Stimulated activated naive B cell treated with anti-CD40 and anti-IgM and Interleukin-4, amounts not matched to agents 10 μg/mL and 1 μg/mL and 100 μg/mL, for 72 hours (primary cell): ENCODE results near the gene NUDCD2.

Experiments used
- ATAC-seq, 2 donors: fragments of 150-1000 bp; cut with Tn5 transposase; replicated peaks; 2 replicates each; pipeline ENCODE4 v1.10.0; 2021; ENCODE audit warnings: moderate library complexity in 1 of 2
- DNase-seq: peaks from one replicate; pipeline ENCODE4 v3.0.0; 2021
- H3K27ac Mint-ChIP-seq: one replicate; pipeline ENCODE4 v1.8.0; 2022; ENCODE audit warnings: mild to moderate bottlenecking, mixed read lengths
- H3K27me3 Mint-ChIP-seq, 2 donors: one replicate each; pipeline ENCODE4 v1.8.0; 2022; ENCODE audit warnings: mixed read lengths in 2 of 2
- H3K36me3 Mint-ChIP-seq, 2 donors: one replicate each; pipeline ENCODE4 v1.8.0; 2022; ENCODE audit warnings: mixed read lengths in 2 of 2, mild to moderate bottlenecking in 1 of 2
- H3K4me1 Mint-ChIP-seq, 2 donors: one replicate each; pipeline ENCODE4 v1.8.0; 2022; ENCODE audit warnings: mixed read lengths in 2 of 2, mild to moderate bottlenecking in 1 of 2
- H3K4me3 Mint-ChIP-seq, 2 donors: one replicate each; pipeline ENCODE4 v1.8.0; 2022; ENCODE audit warnings: mild to moderate bottlenecking in 2 of 2, mixed read lengths in 2 of 2, moderate library complexity in 1 of 2
- H3K9me3 Mint-ChIP-seq, 2 donors: one replicate each; pipeline ENCODE4 v1.8.0; 2022; ENCODE audit warnings: mixed read lengths in 2 of 2, mild to moderate bottlenecking in 1 of 2

Gene NUDCD2, protein sequence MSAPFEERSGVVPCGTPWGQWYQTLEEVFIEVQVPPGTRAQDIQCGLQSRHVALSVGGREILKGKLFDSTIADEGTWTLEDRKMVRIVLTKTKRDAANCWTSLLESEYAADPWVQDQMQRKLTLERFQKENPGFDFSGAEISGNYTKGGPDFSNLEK

DNA sequence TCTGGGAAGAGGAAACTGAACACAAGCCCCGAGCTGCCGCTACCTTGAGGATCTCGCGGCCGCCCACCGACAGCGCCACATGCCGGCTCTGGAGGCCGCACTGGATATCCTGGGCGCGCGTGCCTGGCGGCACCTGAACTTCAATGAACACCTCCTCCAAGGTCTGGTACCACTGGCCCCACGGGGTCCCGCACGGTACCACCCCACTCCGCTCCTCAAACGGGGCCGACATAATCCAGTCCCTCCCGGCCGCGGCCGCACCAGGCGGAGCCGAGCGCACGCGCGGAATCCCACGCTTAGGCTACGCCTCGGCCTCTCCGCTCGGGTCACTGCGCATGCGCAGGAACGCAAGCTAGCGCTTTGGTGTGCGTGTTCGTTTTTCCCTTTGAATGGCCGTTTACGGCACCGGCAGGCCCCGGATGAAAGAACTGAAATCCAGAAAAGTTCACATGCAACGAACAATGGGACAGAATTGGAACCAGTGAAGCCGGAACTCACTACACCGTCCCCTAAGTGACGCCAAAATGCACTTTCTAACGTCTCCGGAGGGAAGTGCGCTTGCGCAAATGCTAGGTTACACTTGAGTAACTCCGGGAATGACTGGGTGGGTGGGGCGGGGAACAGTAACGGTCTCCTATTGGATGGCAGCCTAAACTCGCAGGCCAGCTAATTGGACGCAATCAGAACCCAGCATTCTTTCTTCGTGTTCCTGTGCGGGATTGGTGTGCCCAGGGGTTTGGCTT is at the start of gene NUDCD2:
TSS of gene NUDCD2 (minus strand) at position 284 of the 743 bp plus-strand sequence. CDS start at position 232, 52 bp downstream.
- Mint-ChIP-seq H3K4me1 (peaks cover 7 to 37% of the 10 kb centered on the region in 2 donors), H3K4me3 (peak within 1 kb of the TSS; percentile 95 to 98), H3K27ac (peak within 1 kb of the TSS; percentile 99), H3K27me3 (no peaks in the 10 kb centered on the region), H3K36me3 (peaks cover 13 to 31% of the 10 kb centered on the region in 2 donors), H3K9me3 (no peaks in the 10 kb centered on the region)
- DNase-seq (peak; percentile 92), ATAC-seq (peak; percentile 87)

DNA sequence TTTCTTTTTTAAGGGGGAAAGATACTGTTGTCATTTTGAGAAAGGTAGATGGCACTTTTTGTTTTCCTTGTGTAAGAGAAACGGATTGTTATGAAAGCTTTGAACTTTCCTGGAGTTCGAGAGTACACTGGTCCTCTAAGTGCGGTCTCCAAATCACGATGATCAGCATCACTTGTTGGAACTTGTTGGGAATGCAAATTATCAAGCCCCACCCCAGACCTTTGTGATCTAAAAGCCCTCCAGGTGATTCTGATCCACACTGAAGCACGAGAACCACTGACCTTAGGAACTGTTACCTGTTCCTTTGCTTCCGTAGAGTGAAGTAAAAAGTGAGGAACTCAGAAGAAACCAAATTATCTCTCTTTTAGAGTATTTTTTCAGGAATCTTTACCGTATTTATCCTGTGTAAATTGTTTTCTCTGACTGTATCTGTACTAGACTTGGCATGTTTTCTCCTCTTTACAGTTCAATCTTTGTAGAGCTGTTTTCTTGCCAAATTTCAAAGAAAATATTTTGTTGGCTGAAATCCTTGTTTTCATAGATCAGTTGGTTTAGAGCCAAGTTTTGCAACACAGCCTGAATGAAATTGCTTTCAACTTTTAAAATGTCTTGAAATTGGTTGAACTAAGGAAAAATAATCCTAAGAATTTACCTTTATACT is 49.5 kb upstream of the NUDCD2 start:
- H3K27me3 Mint-ChIP-seq, result no peaks in the 10 kb centered on the region
- H3K36me3 Mint-ChIP-seq, result peaks cover 9 to 11% of the 10 kb centered on the region in 2 donors
- H3K4me1 Mint-ChIP-seq, result peaks cover 14 to 29% of the 10 kb centered on the region in 2 donors
- ATAC-seq, result no peak
- no peaks in the 10 kb centered on the region for H3K9me3 Mint-ChIP-seq
- H3K27ac Mint-ChIP-seq, result peak overlapping the region; percentile 56
- H3K4me3 Mint-ChIP-seq, result peak overlapping the region; percentile 76 to 77
- DNase-seq, result no peak

DNA sequence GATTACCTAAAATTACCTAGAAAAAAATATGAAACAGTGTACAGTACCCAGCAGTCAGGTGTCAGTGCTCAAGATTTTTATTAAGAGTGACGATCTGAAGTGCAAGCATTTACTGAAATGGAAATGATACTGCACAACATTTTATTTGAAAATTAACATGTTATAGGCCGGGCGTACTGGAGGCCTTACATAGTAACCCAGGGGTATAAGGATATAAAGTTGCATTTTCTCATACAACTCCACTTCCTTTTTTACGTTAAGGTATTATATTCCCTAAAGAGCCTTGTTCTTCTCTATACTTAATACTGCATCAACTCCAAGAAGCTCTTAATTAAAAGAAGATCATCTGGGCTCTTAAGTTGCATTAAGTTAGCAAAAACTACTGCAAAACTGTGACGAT is 48.9 kb upstream of the NUDCD2 start:
- no peaks in the 10 kb centered on the region for H3K27me3 Mint-ChIP-seq
- H3K27ac Mint-ChIP-seq, result peak overlapping the region; percentile 84
- ATAC-seq (no peak), DNase-seq (no peak)
- H3K9me3 Mint-ChIP-seq, result no peaks in the 10 kb centered on the region
- H3K4me3 Mint-ChIP-seq, result peak overlapping the region; percentile 76 to 77
- H3K36me3 Mint-ChIP-seq, result peaks cover 9 to 11% of the 10 kb centered on the region in 2 donors
- H3K4me1 Mint-ChIP-seq, result peaks cover 17 to 36% of the 10 kb centered on the region in 2 donors

DNA sequence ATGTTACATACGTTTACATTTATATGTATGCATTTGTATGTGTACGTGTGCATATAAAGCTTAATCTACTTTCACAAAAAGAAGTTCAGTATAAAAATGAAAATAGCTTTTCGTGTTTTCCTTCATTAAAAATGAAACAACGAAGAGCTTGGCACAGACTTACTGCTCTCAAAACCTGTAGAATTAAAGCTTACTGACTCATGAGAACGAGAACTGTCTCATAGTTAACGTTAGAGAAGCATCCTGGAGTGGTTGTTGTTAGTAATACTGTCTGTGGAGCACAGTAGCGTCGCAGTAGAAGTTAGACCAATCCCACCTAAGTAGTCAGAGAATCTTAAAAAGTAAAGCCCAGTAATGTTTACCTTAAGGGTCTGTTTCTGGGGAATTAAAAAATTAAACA is 46.8 kb upstream of the NUDCD2 start:
- H3K4me1 Mint-ChIP-seq, result peaks cover 12 to 39% of the 10 kb centered on the region in 2 donors
- H3K36me3 Mint-ChIP-seq, result peaks cover 6% of the 10 kb centered on the region in 2 donors
- peak overlapping the region; percentile 98 for H3K27ac Mint-ChIP-seq
- H3K9me3 Mint-ChIP-seq, result no peaks in the 10 kb centered on the region
- H3K27me3 Mint-ChIP-seq, result no peaks in the 10 kb centered on the region
- ATAC-seq, result no peak
- peak overlapping the region; percentile 95 to 96 for H3K4me3 Mint-ChIP-seq
- DNase-seq, result no peak

DNA sequence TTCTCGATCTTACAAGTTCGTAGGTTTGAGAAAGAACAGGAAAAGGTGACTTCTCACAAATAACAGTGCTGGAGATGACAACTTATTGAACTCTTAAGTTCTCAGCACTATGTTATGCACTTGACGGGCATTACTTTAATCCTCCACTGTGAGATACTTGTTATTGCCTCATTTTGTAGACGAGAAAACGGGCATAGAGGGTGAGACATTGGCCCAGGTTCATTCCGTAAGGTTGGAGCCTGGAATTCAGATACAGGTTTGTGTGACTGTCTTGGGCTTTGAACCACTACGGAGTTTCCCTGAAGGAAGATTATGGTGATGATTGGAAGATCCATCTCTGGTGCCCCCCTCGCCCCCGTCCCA is 46.2 kb upstream of the NUDCD2 start:
- peak overlapping the region; percentile 98 for H3K27ac Mint-ChIP-seq
- no peaks in the 10 kb centered on the region for H3K27me3 Mint-ChIP-seq
- peak overlapping the region; percentile 95 to 96 for H3K4me3 Mint-ChIP-seq
- no peaks in the 10 kb centered on the region for H3K9me3 Mint-ChIP-seq
- peaks cover 12 to 39% of the 10 kb centered on the region in 2 donors for H3K4me1 Mint-ChIP-seq
- DNase-seq, result no peak
- H3K36me3 Mint-ChIP-seq, result peaks cover 5 to 6% of the 10 kb centered on the region in 2 donors
- peak; percentile 8 to 14 for ATAC-seq

DNA sequence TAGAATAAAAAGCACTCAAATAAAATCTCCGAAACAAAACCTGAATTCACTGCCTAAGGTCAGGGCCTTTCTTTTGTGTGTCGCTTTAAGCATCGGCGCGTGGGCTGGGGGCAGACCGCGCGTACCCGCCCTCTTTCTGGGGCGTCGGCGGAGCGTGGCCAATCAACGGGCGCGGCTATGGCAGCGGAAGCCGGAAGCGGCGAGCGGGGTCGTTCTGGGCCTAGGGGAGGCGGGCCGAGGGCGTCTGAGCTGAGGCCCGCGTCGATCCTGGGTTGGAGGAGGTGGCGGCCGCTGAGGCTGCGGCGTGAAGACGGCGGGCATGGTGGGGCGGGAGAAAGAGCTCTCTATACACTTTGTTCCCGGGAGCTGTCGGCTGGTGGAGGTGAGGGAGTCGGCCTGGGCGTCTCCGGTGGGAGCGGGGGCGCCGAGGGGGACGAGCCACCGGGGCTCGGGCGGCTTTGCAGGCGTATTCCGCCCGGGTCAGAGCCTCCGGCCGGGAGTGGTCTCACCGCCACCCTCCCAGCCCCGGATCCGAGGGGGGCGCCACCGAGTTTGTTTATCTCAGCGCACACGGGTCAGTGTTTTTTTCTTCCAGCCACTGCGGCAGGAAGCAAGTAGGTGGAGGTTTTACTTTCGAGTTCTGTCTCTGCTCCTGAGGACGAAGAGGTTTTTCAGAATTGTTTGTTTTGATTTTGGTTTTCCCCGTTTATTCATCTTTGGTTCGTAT is 45.6 kb upstream of the NUDCD2 start, which contains the start of gene MAT2B:
TSS of gene MAT2B (plus strand) at position 252 of the 727 bp plus-strand sequence. CDS start at position 320, 68 bp downstream.
- ATAC-seq, result peak; percentile 87 to 90
- Mint-ChIP-seq H3K4me3 (peak within 1 kb of the TSS; percentile 95 to 96), H3K27me3 (no peaks in the 10 kb centered on the region), H3K36me3 (peaks cover 5 to 6% of the 10 kb centered on the region in 2 donors), H3K4me1 (peaks cover 12 to 39% of the 10 kb centered on the region in 2 donors), H3K9me3 (no peaks in the 10 kb centered on the region), H3K27ac (peak within 1 kb of the TSS; percentile 98)
- DNase-seq, result peak; percentile 96

DNA sequence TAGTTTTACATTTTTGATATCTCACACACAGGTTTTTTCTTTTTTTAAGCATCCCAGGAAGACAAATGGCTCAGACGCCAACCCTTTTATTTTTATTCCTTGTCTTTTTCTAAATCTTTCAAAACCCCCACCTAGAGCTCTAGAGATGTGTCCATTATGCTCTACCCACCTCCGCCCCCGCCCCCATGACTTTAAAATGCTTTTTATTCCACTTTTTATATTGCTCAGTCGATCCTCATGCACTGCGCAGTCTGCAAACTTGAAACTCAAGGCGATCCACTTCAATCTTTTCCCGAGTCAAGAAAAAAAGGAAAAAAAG is 45.1 kb upstream of the NUDCD2 start:
- no peaks in the 10 kb centered on the region for H3K27me3 Mint-ChIP-seq
- H3K4me3 Mint-ChIP-seq, result peak overlapping the region; percentile 95 to 96
- peak overlapping the region; percentile 98 for H3K27ac Mint-ChIP-seq
- peak; percentile 10 to 11 for ATAC-seq
- no peaks in the 10 kb centered on the region for H3K9me3 Mint-ChIP-seq
- DNase-seq, result no peak
- H3K36me3 Mint-ChIP-seq, result peaks cover 5 to 6% of the 10 kb centered on the region in 2 donors
- H3K4me1 Mint-ChIP-seq, result peaks cover 12 to 39% of the 10 kb centered on the region in 2 donors

DNA sequence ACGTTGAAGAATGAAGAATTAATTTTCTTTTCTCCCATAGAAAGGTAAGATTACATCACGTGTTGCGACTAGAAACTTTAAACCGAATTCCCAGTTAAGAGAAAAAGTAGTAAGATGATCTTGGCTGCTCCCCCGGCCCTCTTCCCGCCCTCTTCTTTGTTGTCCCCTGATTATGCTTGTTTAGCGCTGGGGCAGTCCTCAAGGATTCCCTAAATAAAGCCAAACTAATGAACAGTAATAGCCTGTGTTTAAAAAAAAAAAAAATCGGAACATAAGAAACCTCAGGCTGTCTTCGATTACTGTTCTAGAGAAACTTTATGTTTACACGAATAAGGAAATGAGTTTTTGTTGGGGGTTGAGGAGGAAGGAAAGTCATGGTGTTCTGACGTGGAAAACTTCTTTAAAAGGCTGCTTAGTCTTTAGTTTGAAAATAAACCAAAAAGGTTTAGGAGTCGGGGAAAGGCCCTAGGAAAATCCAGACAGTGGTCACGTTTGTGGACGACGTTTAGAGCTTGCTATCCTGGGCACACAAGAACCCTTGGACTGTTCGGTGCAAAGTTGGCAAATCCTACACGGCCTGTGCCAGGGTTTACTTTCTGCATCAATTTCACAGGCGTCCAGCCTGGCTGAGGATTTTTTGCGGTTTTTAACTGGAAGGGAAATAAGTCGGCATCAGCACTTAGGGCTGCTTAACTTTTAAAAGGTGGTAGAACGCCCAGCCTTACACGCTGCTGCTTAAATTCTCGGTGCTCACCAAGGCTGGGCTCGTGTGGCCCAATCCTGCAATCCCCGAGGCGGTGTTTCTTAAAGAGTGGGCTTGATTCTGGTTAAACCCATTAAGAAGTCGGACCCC is 44.4 kb upstream of the NUDCD2 start:
- H3K4me1 Mint-ChIP-seq, result peaks cover 10 to 35% of the 10 kb centered on the region in 2 donors
- no peaks in the 10 kb centered on the region for H3K9me3 Mint-ChIP-seq

DNA sequence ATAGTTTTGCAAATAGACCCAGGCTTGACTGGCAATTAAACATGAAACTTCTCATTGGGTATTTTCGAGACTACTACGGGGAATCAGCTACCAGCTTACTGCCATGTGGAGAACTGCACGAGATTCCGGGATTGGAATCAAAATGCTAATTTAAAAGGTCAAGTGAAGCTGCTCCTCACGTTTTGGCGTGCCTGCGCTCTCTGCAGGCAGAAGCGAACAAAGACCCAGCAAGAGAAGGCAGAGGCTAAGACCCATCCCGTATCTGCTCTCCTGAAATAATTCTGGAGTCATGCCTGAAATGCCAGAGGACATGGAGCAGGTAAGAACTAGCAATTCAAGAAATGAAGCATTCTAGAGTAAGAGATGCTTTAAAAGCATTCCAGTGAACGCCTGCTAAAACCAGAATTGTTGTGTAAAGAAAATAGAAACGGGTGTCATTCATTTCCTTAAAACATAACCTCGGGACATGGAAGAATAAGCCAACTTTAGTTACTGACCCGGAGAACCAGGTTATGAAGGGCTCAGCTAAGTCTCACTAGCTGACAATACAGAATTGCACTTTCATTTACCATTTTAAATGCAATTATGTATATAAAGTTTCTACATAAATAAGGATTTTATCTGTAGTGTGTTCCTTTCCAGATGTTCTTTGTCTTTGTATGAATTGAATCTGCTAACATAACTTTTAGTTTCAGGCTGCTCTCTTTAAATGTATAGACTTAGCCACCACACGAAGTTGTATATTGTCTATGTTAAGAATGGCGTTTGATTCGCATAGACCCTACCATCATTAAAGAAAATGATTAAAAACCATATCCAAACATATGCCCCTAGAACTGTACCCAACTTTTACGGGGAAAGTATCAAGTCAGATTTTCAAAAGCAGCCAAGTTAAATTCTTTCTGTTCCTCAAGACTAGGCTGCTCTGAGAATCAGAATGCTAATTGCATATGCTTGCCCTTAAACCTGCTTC is 43.5 kb upstream of the NUDCD2 start:
- H3K4me1 Mint-ChIP-seq, result peaks cover 9 to 26% of the 10 kb centered on the region in 2 donors
- DNase-seq, result peak; percentile 12
- H3K4me3 Mint-ChIP-seq, result peak overlapping the region; percentile 95 to 96

More for the DNA sequence above, 44.4 kb upstream of the NUDCD2 start:
- Mint-ChIP-seq H3K36me3 (peaks cover 5 to 6% of the 10 kb centered on the region in 2 donors), H3K27ac (peak overlapping the region; percentile 98), H3K4me3 (peak overlapping the region; percentile 95 to 96), H3K27me3 (no peaks in the 10 kb centered on the region)
- ATAC-seq (peak; percentile 40 to 42), DNase-seq (peak; percentile 67)

DNA sequence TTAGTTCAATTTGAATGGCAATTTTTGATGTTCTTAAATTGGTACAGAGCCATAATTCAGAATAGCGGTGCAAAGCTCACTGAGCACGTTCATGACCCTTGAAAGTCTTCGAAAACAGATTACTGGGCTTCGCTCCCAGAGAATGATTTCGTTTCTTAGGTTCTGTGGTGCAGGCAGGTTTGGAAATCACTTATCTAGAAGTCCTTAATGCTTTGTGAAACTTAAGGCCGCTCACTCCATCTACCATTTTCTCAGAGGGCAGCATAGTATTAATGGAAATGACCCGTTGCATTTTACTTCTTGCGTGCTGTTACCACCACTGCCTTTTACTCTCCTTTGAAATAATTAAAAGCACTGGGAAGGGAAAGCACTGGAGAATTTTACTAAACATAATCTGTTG is 42.6 kb upstream of the NUDCD2 start:
- peak overlapping the region; percentile 82 to 83 for H3K4me3 Mint-ChIP-seq

More for the DNA sequence above, 43.5 kb upstream of the NUDCD2 start:
- no peak for ATAC-seq
- Mint-ChIP-seq H3K27me3 (no peaks in the 10 kb centered on the region), H3K9me3 (no peaks in the 10 kb centered on the region), H3K27ac (peak overlapping the region; percentile 98), H3K36me3 (peaks cover 2 to 5% of the 10 kb centered on the region in 2 donors)

DNA sequence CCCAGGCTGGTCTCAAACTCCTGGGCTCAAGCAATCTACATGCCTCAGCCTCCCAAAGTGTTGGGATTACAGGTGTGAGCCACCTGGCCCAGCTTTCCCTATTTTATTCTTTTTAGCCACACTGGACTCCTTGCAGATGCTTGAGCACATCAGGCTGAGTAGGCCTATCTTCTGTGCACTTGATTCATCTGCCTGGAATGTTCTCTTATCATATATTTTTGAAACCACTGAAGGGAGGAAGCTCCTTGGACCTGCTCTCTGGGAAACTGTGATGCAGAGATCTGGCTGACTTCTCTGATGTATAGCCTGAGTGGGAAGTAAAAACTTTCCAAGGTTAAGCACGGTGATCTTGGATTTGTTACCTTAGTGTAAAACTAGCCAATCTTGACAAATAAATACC is 39.0 kb upstream of the NUDCD2 start:
- Mint-ChIP-seq H3K4me3 (no peak overlapping the region), H3K27me3 (no peaks in the 10 kb centered on the region), H3K36me3 (no peaks in the 10 kb centered on the region), H3K4me1 (peaks cover 0 to 8% of the 10 kb centered on the region in 2 donors), H3K27ac (no peak overlapping the region), H3K9me3 (no peaks in the 10 kb centered on the region)
- DNase-seq (no peak), ATAC-seq (no peak)

More for the DNA sequence above, 42.6 kb upstream of the NUDCD2 start:
- Mint-ChIP-seq H3K4me1 (peaks cover 6 to 17% of the 10 kb centered on the region in 2 donors), H3K27ac (no peak overlapping the region), H3K36me3 (peaks cover 2 to 5% of the 10 kb centered on the region in 2 donors), H3K9me3 (no peaks in the 10 kb centered on the region), H3K27me3 (no peaks in the 10 kb centered on the region)
- ATAC-seq (no peak), DNase-seq (no peak)

DNA sequence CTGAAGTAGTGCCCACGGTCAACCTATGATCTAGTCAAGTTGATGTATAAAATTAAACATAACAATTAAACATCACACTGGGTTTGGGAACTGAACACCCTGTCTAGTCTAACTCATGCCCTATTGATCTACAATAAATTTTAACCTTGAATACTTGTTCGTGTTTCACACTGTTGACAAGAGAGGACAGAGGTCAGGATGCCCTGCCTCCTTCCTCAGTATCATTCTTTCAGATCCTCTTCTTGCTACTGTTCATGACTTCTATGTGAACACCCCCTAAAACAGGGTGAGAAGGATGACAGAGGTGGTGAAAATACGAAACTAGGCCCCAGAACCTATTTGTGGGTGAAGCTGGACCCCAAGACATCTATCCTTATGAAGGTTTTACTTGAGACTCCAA is 37.4 kb upstream of the NUDCD2 start:
- H3K9me3 Mint-ChIP-seq, result no peaks in the 10 kb centered on the region
- no peaks in the 10 kb centered on the region for H3K36me3 Mint-ChIP-seq
- no peak overlapping the region for H3K27ac Mint-ChIP-seq
- no peak overlapping the region for H3K4me3 Mint-ChIP-seq
- DNase-seq (no peak), ATAC-seq (peak in 1 of 2 donors; percentile 43)
- H3K27me3 Mint-ChIP-seq, result no peaks in the 10 kb centered on the region
- H3K4me1 Mint-ChIP-seq, result no peaks in the 10 kb centered on the region
